Stimulated activated CD8-positive, alpha-beta memory T cell treated with anti-CD3 and anti-CD28 coated beads, Interleukin-15, amount 100 ng/mL, for 4 hours (primary cell): ENCODE measurements around the gene ZNF785.
"Not testable (repeated sequence)": the region's sequence is repeated elsewhere in the genome, so short reads cannot be mapped to it uniquely, and the experiment has no call there.

Experiments used
- DNase-seq, 2 donors: peaks; one replicate each; pipeline ENCODE4 v3.0.0-alpha.2; 2020; ENCODE audit warnings: low read depth in 2 of 2

ZNF785 gene

GRCh38 chr16:30565984-30566383, 19.5 kb downstream of the ZNF785 start:
- no peak for DNase-seq

- DNase-seq, result no peak
Measured at GRCh38 chr16:30565526-30565925, 20.0 kb downstream of the ZNF785 start.

GRCh38 chr16:30562021-30562420, 23.5 kb downstream of the ZNF785 start:
- DNase-seq, result no peak

- DNase-seq, result no peak
Measured at GRCh38 chr16:30561089-30561816, 24.2 kb downstream of the ZNF785 start.

GRCh38 chr16:30559690-30560089, 25.8 kb downstream of the ZNF785 start:
- no peak for DNase-seq

GRCh38 chr16:30558789-30559377, 26.6 kb downstream of the ZNF785 start:
- DNase-seq, result no peak

GRCh38 chr16:30557957-30558788, 27.3 kb downstream of the ZNF785 start, which contains the start of gene ZNF764:
ZNF764 (minus strand) TSS chr16:30558374; CDS start chr16:30558182, 192 bp downstream.
- peak; percentile 95 to 97 for DNase-seq

- no peak for DNase-seq
Measured at GRCh38 chr16:30557707-30557956, 27.9 kb downstream of the ZNF785 start.

GRCh38 chr16:30556125-30556473, 29.4 kb downstream of the ZNF785 start:
- DNase-seq, result no peak

GRCh38 chr16:30555315-30556124, 30.0 kb downstream of the ZNF785 start:
- DNase-seq, result no peak

GRCh38 chr16:30554557-30555314, 30.8 kb downstream of the ZNF785 start:
- DNase-seq, result no peak

GRCh38 chr16:30553393-30553899, 32.1 kb downstream of the ZNF785 start:
- no peak for DNase-seq

- DNase-seq, result no peak
Measured at GRCh38 chr16:30552956-30553355, 32.5 kb downstream of the ZNF785 start.

- DNase-seq, result peak; percentile 26 to 37
Measured at GRCh38 chr16:30551781-30552180, 33.7 kb downstream of the ZNF785 start.

GRCh38 chr16:30548416-30549253, 36.9 kb downstream of the ZNF785 start:
- no peak for DNase-seq

- DNase-seq, result no peak
Measured at GRCh38 chr16:30546115-30546514, 39.4 kb downstream of the ZNF785 start.

GRCh38 chr16:30543067-30543466, 42.4 kb downstream of the ZNF785 start:
- no peak for DNase-seq

- DNase-seq, result no peak
Measured at GRCh38 chr16:30541502-30542329, 43.8 kb downstream of the ZNF785 start.

GRCh38 chr16:30540916-30541464, 44.5 kb downstream of the ZNF785 start:
- DNase-seq, result not testable (repeated sequence)
